Neutrophil (primary cell): Measurements from ENCODE around the gene PFKFB3.
A peak's percentile ranks its signal among the peaks of the same experiment; 100 is the strongest.
"Not testable (repeated sequence)": the region's sequence is repeated elsewhere in the genome, so short reads cannot be mapped to it uniquely, and the experiment has no call there.

ENCODE experiments used
- H3K27ac ChIP-seq: fragments of 200-600 bp; sonication (generic); 2 replicates; pipeline ENCODE4 v1.5.1; 2016; ENCODE audit warnings: mild to moderate bottlenecking, moderate library complexity
- H3K27me3 ChIP-seq: fragments of 200-600 bp; sonication (generic); 2 replicates; pipeline ENCODE4 v1.6.0; 2016; ENCODE audit warnings: mild to moderate bottlenecking
- H3K36me3 ChIP-seq: fragments of 200-600 bp; sonication (generic); 2 replicates; pipeline ENCODE4 v1.5.1; 2017
- H3K4me1 ChIP-seq, 2 experiments: fragments of 200-600 bp in 1 of 2; sonication (generic) in 1 of 2; 1 replicate in 1 of 2; 2 replicates in 1 of 2; pipeline versions ENCODE4 v1.5.1 to v1.6.1; 2013 to 2016; ENCODE audit warnings: low read depth in 1 of 2, low read length in 1 of 2, mild to moderate bottlenecking in 1 of 2, moderate library complexity in 1 of 2; ENCODE audit not compliant: control insufficient read depth in 1 of 2, insufficient read depth in 1 of 2
- H3K4me3 ChIP-seq, 2 experiments: fragments of 200-600 bp in 1 of 2; sonication (generic) in 1 of 2; 1 replicate in 1 of 2; 2 replicates in 1 of 2; pipeline ENCODE4 v1.5.1; 2013 to 2016; ENCODE audit warnings: low read depth in 1 of 2, low read length in 1 of 2, mild to moderate bottlenecking in 1 of 2, moderate library complexity in 1 of 2
- H3K9me3 ChIP-seq: fragments of 200-600 bp; sonication (generic); 2 replicates; pipeline ENCODE4 v1.5.1; 2016
- CTCF ChIP-seq: fragments of 200-600 bp; sonication (generic); IDR thresholded peaks from 2 replicates; pipeline ENCODE4 v1.5.1; 2016; ENCODE audit warnings: antibody characterized with exemption

PFKFB3 gene

GRCh38 chr10:6204063-6204340, 1.3 kb downstream of the PFKFB3 start:
- peak overlapping the region; percentile 95 to 100 for H3K4me3 ChIP-seq
- H3K27ac ChIP-seq = peak overlapping the region; percentile 95
- no peaks in the 10 kb centered on the region for H3K36me3 ChIP-seq
- no peaks in the 10 kb centered on the region for H3K9me3 ChIP-seq
- H3K4me1 ChIP-seq = peaks cover 65 to 80% of the 10 kb centered on the region in 2 experiments
- TF ChIP-seq CTCF = no peak
- H3K27me3 ChIP-seq = no peaks in the 10 kb centered on the region

- Histone ChIP-seq H3K4me3 (peak overlapping the region; percentile 95 to 100), H3K27ac (peak overlapping the region; percentile 95), H3K36me3 (no peaks in the 10 kb centered on the region), H3K9me3 (no peaks in the 10 kb centered on the region), H3K4me1 (peaks cover 65 to 82% of the 10 kb centered on the region in 2 experiments), H3K27me3 (no peaks in the 10 kb centered on the region)
- TF ChIP-seq CTCF = no peak
Observed at GRCh38 chr10:6204341-6205191, 1.8 kb downstream of the PFKFB3 start.

- not testable (repeated sequence) for H3K9me3 ChIP-seq, H3K27me3 ChIP-seq, H3K36me3 ChIP-seq
- H3K4me3 ChIP-seq = peak overlapping the region in 1 of 2 experiments; percentile 52
- peaks cover 64 to 73% of the 10 kb centered on the region in 2 experiments for H3K4me1 ChIP-seq
- peak overlapping the region; percentile 87 for H3K27ac ChIP-seq
Observed at GRCh38 chr10:6206486-6206885, 3.8 kb downstream of the PFKFB3 start.

GRCh38 chr10:6207658-6208057, 4.9 kb downstream of the PFKFB3 start:
- Histone ChIP-seq H3K9me3 (no peaks in the 10 kb centered on the region), H3K27ac (peak overlapping the region; percentile 87), H3K36me3 (no peaks in the 10 kb centered on the region), H3K4me1 (peaks cover 63 to 65% of the 10 kb centered on the region in 2 experiments), H3K4me3 (peak overlapping the region; percentile 42 to 62), H3K27me3 (no peaks in the 10 kb centered on the region)
- no peak for TF ChIP-seq CTCF

GRCh38 chr10:6208799-6209235, 6.1 kb downstream of the PFKFB3 start:
- TF ChIP-seq CTCF = no peak

GRCh38 chr10:6211341-6211670, 8.6 kb downstream of the PFKFB3 start:
- TF ChIP-seq CTCF = no peak
- Histone ChIP-seq H3K4me3 (no peak overlapping the region), H3K4me1 (peaks cover 45 to 48% of the 10 kb centered on the region in 2 experiments), H3K27ac (peak overlapping the region; percentile 30), H3K9me3 (no peaks in the 10 kb centered on the region), H3K36me3 (peaks cover 35% of the 10 kb centered on the region), H3K27me3 (no peaks in the 10 kb centered on the region)

More at GRCh38 chr10:6208799-6209235, 6.1 kb downstream of the PFKFB3 start:
- no peaks in the 10 kb centered on the region for H3K27me3 ChIP-seq
- peak overlapping the region; percentile 87 for H3K27ac ChIP-seq
- H3K4me1 ChIP-seq = peaks cover 63% of the 10 kb centered on the region in 2 experiments
- peak overlapping the region; percentile 42 to 62 for H3K4me3 ChIP-seq
- H3K36me3 ChIP-seq = peaks cover 11% of the 10 kb centered on the region
- H3K9me3 ChIP-seq = no peaks in the 10 kb centered on the region
